BLaER1 treated with 17β-estradiol and CSF1 and Interleukin-3, amounts not matched to agents 10 nM and 100 nM (cell line): ENCODE measurements around the gene WNK2.
A peak's percentile ranks its signal among the peaks of the same experiment; 100 is the strongest.

Experiments used
- H3K27ac ChIP-seq, 11 experiments: shearing (Covaris generic); formaldehyde crosslinking; 2 replicates each; pipeline ENCODE4 v1.8.1; 2022
- H3K27me3 ChIP-seq, 11 experiments: shearing (Covaris generic); formaldehyde crosslinking; 2 replicates each; pipeline ENCODE4 v1.8.1; 2022
- H3K36me3 ChIP-seq, 11 experiments: shearing (Covaris generic); formaldehyde crosslinking; 2 replicates each; pipeline ENCODE4 v1.8.1; 2022
- H3K4me1 ChIP-seq, 10 experiments: shearing (Covaris generic); formaldehyde crosslinking; 2 replicates each; pipeline ENCODE4 v1.8.1; 2022
- H3K4me2 ChIP-seq, 11 experiments: shearing (Covaris generic); formaldehyde crosslinking; 2 replicates each; pipeline ENCODE4 v1.8.1; 2022
- H3K4me3 ChIP-seq, 10 experiments: shearing (Covaris generic); formaldehyde crosslinking; 2 replicates each; pipeline ENCODE4 v1.8.1; 2022
- H3K9ac ChIP-seq, 11 experiments: shearing (Covaris generic); formaldehyde crosslinking; 2 replicates each; pipeline ENCODE4 v1.8.1; 2022
- H3K9me3 ChIP-seq, 11 experiments: shearing (Covaris generic); formaldehyde crosslinking; replicated peaks in 1 of 11; 2 replicates each; pipeline ENCODE4 v1.8.1; 2022
- H4K20me1 ChIP-seq, 11 experiments: shearing (Covaris generic); formaldehyde crosslinking; 2 replicates each; pipeline ENCODE4 v1.8.1; 2022
- Cebpa-rat ChIP-seq, 11 experiments: shearing (Covaris generic); IDR thresholded peaks; 2 replicates each; pipeline ENCODE4 v1.8.1; 2022

WNK2 gene

DNA sequence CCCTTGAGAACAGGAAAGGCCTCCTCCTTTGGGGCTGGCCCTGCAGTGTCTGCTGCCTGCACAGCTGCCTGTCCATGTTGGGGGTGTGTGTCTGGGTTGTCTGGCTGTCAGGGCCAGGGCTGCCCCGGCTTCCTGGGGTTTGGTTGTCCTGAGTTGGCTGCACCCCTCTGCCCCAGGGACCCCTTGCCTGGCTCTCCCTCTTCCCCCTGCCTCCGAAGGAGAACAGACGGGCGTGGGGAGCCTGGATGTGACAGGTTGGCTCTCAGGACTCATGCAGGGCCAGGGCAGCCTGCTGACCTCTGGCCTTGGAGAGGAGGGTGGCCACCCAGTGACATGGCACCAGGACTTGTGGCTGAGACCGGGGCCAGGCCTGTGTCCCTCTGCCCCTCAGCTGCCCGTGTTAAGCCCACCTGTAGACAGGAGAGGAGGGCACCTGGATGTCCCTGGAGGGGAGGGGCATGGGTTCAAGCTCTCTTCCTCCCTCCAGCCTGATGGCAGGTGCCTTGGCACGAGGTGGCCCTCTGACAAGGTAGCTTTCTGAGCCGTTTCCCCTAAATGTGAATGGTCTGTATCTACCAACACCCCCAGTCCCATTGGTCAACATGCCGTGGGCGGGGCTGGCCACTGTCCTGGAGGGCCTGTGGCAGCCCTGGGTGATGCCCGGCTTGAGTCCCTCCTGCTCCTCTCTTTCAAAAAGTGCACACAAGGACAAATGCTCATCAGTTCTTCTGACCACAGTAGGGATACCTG is 34.9 kb downstream of the WNK2 start:
- H3K4me2 ChIP-seq = peak overlapping the region; percentile 40 to 96 (median 81)

DNA sequence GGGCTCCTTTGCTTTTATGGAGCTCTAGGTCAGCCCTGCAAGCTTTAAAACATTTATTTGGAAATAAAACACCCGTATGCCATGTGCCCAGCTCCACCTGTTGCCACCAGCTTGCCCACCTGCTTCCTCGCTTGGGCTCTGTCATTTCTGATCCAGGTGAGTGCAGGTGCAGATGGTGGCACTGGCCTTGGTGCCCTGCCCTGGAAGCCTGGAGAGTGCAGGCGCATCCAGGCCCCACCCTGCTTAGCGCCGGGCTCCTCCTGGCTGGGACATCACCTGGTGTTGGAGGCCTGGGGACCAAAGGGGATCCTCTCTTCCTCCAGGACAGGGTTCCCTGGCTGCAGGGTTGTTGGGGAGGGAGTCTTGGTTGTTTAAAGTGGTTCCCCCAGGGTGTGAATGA is 35.8 kb downstream of the WNK2 start:
- Histone ChIP-seq H3K27ac (no peak overlapping the region), H3K4me3 (no peak overlapping the region), H3K9ac (no peak overlapping the region), H3K4me2 (peak overlapping the region in 9 of 11 experiments; percentile 76 to 96 (median 85); a peak in 19 of 22 replicates), H3K4me1 (peaks cover 31 to 74% (median 68%) of the 10 kb centered on the region in 10 experiments), H3K27me3 (peaks cover 0 to 28% (median 0%) of the 10 kb centered on the region in 11 experiments; a peak in 4 of 22 replicates), H3K36me3 (peaks cover 0 to 3% (median 0%) of the 10 kb centered on the region in 11 experiments; a peak in 1 of 22 replicates), H4K20me1 (peaks cover 0 to 50% (median 13%) of the 10 kb centered on the region in 11 experiments; a peak in 15 of 22 replicates), H3K9me3 (peaks cover 12 to 18% (median 14%) of the 10 kb centered on the region in 11 experiments; a peak in 21 of 22 replicates)
- TF ChIP-seq Cebpa-rat (IDR thresholded peaks at IDR 0.05) = no peak

More for the DNA sequence above, 34.9 kb downstream of the WNK2 start:
- H3K27me3 ChIP-seq = peaks cover 0 to 20% (median 0%) of the 10 kb centered on the region in 11 experiments; a peak in 4 of 22 replicates
- no peak for TF ChIP-seq Cebpa-rat (IDR thresholded peaks at IDR 0.05)
- peaks cover 23 to 66% (median 59%) of the 10 kb centered on the region in 10 experiments for H3K4me1 ChIP-seq
- H4K20me1 ChIP-seq = peaks cover 0 to 41% (median 9%) of the 10 kb centered on the region in 11 experiments; a peak in 15 of 22 replicates
- H3K36me3 ChIP-seq = peaks cover 0 to 3% (median 0%) of the 10 kb centered on the region in 11 experiments; a peak in 1 of 22 replicates
- peak overlapping the region in 4 of 11 experiments; percentile 5 to 50 (median 8); a peak in 3 of 22 replicates for H3K9ac ChIP-seq
- H3K4me3 ChIP-seq = no peak overlapping the region; a peak in 1 of 20 replicates
- H3K9me3 ChIP-seq = peaks cover 12 to 18% (median 14%) of the 10 kb centered on the region in 11 experiments; a peak in 21 of 22 replicates
- H3K27ac ChIP-seq = peak overlapping the region in 4 of 11 experiments; percentile 10 to 40 (median 29); a peak in 3 of 22 replicates

DNA sequence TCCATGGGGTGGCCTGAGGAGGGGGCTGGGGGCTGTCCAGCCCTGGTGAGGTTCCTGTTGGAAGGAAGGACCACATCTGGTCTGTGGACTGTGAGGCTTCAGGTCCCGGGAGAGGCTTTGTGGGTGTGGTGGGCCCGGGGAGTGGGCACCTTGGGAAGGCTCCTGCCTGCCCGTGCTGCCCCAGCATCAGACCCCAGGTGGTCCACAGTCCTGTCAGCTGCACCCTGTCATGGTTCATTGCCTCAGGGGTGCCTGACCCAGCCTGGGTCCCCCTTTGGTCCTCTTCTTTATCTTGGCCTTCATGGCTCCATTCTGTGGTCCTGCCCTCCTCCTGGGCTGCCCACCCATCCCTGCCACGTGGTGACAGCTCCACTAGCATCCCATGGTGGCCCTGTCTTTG is 36.7 kb downstream of the WNK2 start:
- Histone ChIP-seq H3K4me2 (peak overlapping the region in 8 of 11 experiments; percentile 80 to 96 (median 86); a peak in 17 of 22 replicates), H3K4me3 (no peak overlapping the region), H4K20me1 (peaks cover 0 to 52% (median 13%) of the 10 kb centered on the region in 11 experiments; a peak in 15 of 22 replicates), H3K27me3 (peaks cover 0 to 33% (median 0%) of the 10 kb centered on the region in 11 experiments; a peak in 4 of 22 replicates), H3K9me3 (peaks cover 5 to 10% (median 7%) of the 10 kb centered on the region in 11 experiments; a peak in 19 of 22 replicates), H3K27ac (no peak overlapping the region), H3K9ac (no peak overlapping the region), H3K36me3 (peaks cover 0 to 3% (median 0%) of the 10 kb centered on the region in 11 experiments; a peak in 1 of 22 replicates), H3K4me1 (peaks cover 40 to 83% (median 77%) of the 10 kb centered on the region in 10 experiments)
- no peak for TF ChIP-seq Cebpa-rat (IDR thresholded peaks at IDR 0.05)

DNA sequence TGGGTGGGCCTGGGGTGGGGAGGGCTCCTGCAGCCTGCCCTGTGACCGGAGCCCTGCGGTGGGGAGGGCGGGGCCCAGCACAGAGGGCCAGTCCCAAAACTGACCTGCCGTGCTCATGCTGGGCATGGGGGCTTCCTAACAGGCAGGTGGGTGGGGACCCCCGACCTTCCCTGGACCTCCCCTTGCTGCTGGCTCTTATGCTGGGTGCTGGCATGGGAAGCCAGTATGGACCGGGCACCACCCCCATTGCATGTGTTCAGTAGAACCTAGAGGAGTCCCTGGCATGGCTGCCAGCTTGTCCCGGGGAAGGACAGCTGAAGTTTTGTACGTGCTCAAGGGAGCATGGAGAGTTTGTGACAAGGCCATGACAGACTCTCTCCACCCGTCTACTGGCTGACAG is 37.1 kb downstream of the WNK2 start:
- Histone ChIP-seq H3K4me1 (peaks cover 45 to 88% (median 81%) of the 10 kb centered on the region in 10 experiments), H3K4me3 (no peak overlapping the region), H4K20me1 (peaks cover 0 to 52% (median 13%) of the 10 kb centered on the region in 11 experiments; a peak in 15 of 22 replicates), H3K27me3 (peaks cover 0 to 37% (median 0%) of the 10 kb centered on the region in 11 experiments; a peak in 4 of 22 replicates), H3K9ac (no peak overlapping the region), H3K27ac (no peak overlapping the region), H3K9me3 (peaks cover under 1 to 5% (median 3%) of the 10 kb centered on the region in 11 experiments; a peak in 16 of 22 replicates), H3K4me2 (peak overlapping the region in 8 of 11 experiments; percentile 80 to 96 (median 86); a peak in 15 of 22 replicates), H3K36me3 (no peaks in the 10 kb centered on the region)
- TF ChIP-seq Cebpa-rat (IDR thresholded peaks at IDR 0.05) = no peak

DNA sequence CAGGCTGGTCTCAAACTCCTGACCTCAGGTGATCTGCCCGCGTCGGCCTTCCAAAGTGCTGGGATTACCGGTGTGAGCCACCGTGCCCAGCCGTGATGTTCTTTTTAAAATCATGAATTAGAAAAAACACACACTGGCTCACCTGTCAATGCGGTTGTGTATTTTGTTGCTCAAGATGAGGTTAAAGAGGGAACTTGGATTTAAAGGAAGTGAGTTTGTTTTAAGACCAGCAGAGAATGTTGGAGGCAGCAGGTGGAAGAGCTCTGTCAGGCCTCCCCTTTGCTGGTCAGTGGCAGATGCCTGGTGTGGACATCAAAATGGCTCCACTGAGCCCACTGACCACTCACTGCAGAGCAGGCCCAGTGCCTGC is 38.9 kb downstream of the WNK2 start:
- Histone ChIP-seq H4K20me1 (peaks cover 0 to 52% (median 13%) of the 10 kb centered on the region in 11 experiments; a peak in 15 of 22 replicates), H3K4me3 (0 out of 20 replicates have a peak overlapping the region, but pooled peaks of 1 of the 10 experiments have one; percentile 34), H3K9ac (peak overlapping the region in 2 of 11 experiments; percentile 6 to 41; a peak in 1 of 22 replicates), H3K9me3 (no peaks in the 10 kb centered on the region; a peak in 1 of 22 replicates), H3K4me1 (peaks cover 47 to 85% (median 83%) of the 10 kb centered on the region in 10 experiments), H3K4me2 (peak overlapping the region; percentile 47 to 96 (median 82); a peak in 21 of 22 replicates), H3K36me3 (no peaks in the 10 kb centered on the region), H3K27ac (no peak overlapping the region; a peak in 1 of 22 replicates), H3K27me3 (peaks cover 0 to 53% (median 0%) of the 10 kb centered on the region in 11 experiments; a peak in 4 of 22 replicates)
- no peak for TF ChIP-seq Cebpa-rat (IDR thresholded peaks at IDR 0.05)

DNA sequence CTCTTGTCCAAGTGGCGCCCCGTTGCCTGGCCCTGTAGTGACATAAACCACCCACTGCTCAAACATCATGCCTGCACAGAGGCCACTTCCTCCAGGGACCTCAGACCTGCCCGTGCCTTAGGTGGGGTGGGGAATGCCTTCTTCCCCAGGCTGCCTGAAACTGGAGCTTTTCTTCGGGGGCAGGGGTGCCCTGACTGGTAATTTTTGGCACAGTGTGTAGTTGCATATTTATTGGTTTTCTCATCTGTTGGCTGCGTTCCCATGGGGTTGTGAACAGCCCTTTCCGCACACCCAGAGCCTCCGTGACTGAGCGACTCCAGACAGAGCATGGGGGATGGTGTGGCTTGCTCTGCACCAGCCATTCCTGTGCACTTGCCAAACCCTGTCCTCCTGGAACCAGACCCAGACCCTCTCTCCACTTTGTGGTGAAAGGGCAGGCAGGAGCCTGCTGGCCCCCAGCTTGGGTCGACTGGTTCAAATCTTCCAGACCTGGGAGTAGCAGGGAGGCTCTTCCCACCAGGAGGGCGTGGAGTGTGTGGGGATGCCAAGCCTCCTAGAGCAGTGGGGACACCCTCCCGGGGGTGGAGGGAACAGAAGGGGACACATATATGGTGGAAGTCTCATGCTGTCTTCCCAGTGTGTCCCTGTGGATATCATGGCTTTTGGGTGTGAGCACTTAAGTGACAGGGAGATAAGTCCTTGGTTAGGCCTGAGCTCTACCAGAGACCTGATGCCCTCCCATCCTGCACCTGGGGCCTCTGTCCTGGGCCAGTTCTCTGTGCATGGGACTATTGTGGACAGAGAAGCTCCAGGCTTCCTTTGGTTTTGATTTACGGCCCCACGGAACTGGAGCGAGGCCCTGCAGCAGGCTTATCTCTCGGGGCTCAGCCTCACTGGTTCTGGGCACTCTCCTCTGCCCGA is 39.6 kb downstream of the WNK2 start:
- Histone ChIP-seq H3K36me3 (no peaks in the 10 kb centered on the region), H3K27ac (peak overlapping the region in 1 of 11 experiments; percentile 1; a peak in 1 of 22 replicates), H4K20me1 (peaks cover 0 to 48% (median 13%) of the 10 kb centered on the region in 11 experiments; a peak in 15 of 22 replicates), H3K4me1 (peaks cover 42 to 82% (median 77%) of the 10 kb centered on the region in 10 experiments), H3K27me3 (peaks cover 0 to 59% (median 0%) of the 10 kb centered on the region in 11 experiments; a peak in 4 of 22 replicates), H3K9me3 (no peaks in the 10 kb centered on the region; a peak in 1 of 22 replicates), H3K4me3 (peak overlapping the region in 1 of 10 experiments; percentile 34; a peak in 2 of 20 replicates), H3K9ac (peak overlapping the region in 2 of 11 experiments; percentile 22 to 41; a peak in 2 of 22 replicates), H3K4me2 (peak overlapping the region; percentile 47 to 96 (median 82))
- TF ChIP-seq Cebpa-rat (IDR thresholded peaks at IDR 0.05) = no peak

DNA sequence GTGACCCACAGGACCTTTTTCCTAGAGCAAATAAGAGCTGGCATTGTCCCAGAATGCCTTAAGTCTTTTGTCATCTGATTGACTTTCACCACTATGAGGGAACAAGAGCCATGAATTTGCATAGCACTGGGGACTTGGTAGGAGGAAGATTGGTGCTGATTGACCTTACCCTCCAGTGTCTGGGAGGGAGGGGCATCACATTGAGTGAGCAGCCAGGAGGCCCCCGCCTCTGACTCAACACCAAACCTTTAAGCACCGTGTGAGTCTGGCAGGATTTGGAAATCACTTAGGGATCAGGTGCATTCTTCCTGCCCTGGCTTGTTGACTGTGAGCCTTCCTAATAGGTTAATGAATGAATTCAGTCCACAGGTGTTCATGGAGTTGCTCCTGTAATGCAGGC is 40.7 kb downstream of the WNK2 start:
- Histone ChIP-seq H3K4me2 (peak overlapping the region; percentile 47 to 96 (median 82); a peak in 20 of 22 replicates), H4K20me1 (peaks cover 0 to 49% (median 14%) of the 10 kb centered on the region in 11 experiments; a peak in 15 of 22 replicates), H3K27me3 (peaks cover 0 to 70% (median 0%) of the 10 kb centered on the region in 11 experiments; a peak in 7 of 22 replicates), H3K9ac (no peak overlapping the region), H3K27ac (no peak overlapping the region), H3K36me3 (no peaks in the 10 kb centered on the region), H3K4me1 (peaks cover 35 to 81% (median 68%) of the 10 kb centered on the region in 10 experiments), H3K4me3 (no peak overlapping the region), H3K9me3 (no peaks in the 10 kb centered on the region; a peak in 1 of 22 replicates)
- no peak for TF ChIP-seq Cebpa-rat (IDR thresholded peaks at IDR 0.05)
